ENCODE data around the gene MYL1.

DNA sequence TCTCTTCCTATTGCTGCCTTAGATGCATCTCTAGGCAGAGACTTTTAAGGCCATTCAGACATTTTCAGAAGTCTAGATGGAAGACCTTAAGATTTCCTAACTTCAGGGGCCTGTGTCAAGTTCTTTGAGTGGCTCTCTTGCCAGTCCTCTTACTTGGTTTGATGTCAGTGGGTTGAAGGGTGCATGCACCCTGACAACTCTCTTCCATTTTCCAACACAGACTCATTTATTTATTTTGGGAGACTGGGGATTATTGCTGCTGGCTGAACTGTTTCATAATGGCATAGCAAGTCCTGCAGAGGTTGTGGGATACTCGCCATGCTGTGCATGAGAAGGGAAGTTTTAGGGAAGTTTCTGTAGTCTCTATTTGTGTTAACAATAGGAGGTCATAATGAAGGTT, 50.7 kb downstream of the MYL1 start:
- TF ChIP-seq, protein P1, sequence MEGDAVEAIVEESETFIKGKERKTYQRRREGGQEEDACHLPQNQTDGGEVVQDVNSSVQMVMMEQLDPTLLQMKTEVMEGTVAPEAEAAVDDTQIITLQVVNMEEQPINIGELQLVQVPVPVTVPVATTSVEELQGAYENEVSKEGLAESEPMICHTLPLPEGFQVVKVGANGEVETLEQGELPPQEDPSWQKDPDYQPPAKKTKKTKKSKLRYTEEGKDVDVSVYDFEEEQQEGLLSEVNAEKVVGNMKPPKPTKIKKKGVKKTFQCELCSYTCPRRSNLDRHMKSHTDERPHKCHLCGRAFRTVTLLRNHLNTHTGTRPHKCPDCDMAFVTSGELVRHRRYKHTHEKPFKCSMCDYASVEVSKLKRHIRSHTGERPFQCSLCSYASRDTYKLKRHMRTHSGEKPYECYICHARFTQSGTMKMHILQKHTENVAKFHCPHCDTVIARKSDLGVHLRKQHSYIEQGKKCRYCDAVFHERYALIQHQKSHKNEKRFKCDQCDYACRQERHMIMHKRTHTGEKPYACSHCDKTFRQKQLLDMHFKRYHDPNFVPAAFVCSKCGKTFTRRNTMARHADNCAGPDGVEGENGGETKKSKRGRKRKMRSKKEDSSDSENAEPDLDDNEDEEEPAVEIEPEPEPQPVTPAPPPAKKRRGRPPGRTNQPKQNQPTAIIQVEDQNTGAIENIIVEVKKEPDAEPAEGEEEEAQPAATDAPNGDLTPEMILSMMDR (IDR thresholded peaks at IDR 0.05): no peak
- TF ChIP-seq POLR2A (IDR thresholded peaks at IDR 0.05) (no peak), POLR2AphosphoS5 (IDR thresholded peaks at IDR 0.05) (no peak), EP300 (IDR thresholded peaks at IDR 0.05) (no peak)

Data from stomach (tissue), 4 donors.